Neural cell (in vitro differentiated cells): Measurements from ENCODE around the gene SPATA31A3. TPM values are rescaled to one million over a fixed set of nuclear protein-coding genes. Genes with fewer than 3 reads are reported as not detected.

Experiments
- polyA plus RNA-seq: library from polyadenylated mRNA; depleted of rRNA; stranded (reverse); fragments of >200 nt; gene quantifications from 2 replicates; pipeline ENCODE4 v1.2.3, GENCODE V29; 2014
- small RNA-seq, 3 experiments: library from RNA; depleted of rRNA; stranded (forward); fragments of <200 nt; gene quantifications; one replicate each; pipeline ENCODE3, GENCODE V24; 2012

Gene SPATA31A3
- polyA plus RNA-seq, 1 donor from 2014 or later: not detected

Small RNA genes lying within 50 kb of the gene (small RNA-seq; reads per million reads assigned to genes)
- 0 reads per million in 3 experiments for gene AL353770.1
- gene AL353770.2: 0 reads per million in 3 experiments

Other genes starting within 250 kb of the SPATA31A3 start
- 4.9 and 6.3 TPM in 2 replicates for gene ZNF658, start 91.8 kb downstream of the SPATA31A3 start, polyA plus RNA-seq